Measurements from ENCODE around the gene SPATA32. TPM values are rescaled to one million over a fixed set of nuclear protein-coding genes. Genes with fewer than 3 reads are reported as not detected.
A peak's percentile ranks its signal among the peaks of the same experiment; 100 is the strongest.

SPATA32 gene
- total and polyA plus RNA-seq, 2 donors: 0.05 to 0.21 TPM

DNA sequence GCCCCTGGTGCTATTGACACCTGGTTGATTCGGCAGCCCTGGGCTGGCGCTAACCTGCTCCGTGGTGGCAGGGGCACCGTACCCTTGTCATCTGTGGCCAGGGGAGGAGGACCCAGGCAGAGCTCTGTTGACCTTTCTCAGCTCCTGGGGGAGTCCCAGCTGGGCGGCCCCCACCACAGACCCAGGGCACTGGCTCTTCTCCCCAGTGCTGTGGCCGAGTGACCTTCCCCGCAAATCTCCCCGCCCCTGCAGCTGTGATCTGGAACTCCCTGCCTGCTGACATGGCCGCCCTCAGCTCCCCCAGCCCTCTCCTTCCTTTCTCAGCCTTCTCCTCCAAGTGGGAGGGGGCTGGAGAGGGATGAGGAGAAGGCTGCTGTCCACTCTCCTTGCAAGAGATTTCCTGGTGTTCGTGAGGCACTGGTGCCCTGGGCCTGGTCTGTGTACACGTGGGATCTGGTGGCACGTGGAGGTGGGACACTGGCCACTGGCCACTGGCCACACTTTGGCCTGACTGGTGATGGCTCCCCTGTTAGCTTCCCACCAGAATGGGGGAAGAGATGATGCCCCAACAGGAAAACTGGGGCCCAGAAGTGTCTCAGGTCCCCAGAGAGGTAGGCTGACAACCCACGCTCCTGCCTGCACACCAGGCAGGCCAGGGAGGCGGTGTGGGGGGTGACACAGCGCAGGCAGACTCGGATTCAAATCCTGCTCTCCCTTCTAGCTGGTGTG, 32.0 kb downstream of the SPATA32 start:
- Histone ChIP-seq H3K9me3 (ENCODE audit: control insufficient read depth in 2 of 2, insufficient read depth in 1 of 2, low read length in 1 of 2) (no peaks in the 10 kb centered on the region), H3K27ac (ENCODE audit: low read depth in 1 of 2, low read length in 1 of 2) (peak overlapping the region; percentile 78 to 97), H3K4me1 (ENCODE audit: control insufficient read depth in 2 of 2, insufficient read depth in 2 of 2, low read length in 2 of 2) (peaks cover 50 to 86% of the 10 kb centered on the region in 2 donors), H3K4me3 (ENCODE audit: low read length in 2 of 2) (no peak overlapping the region), H3K27me3 (ENCODE audit: control insufficient read depth in 2 of 2, insufficient read depth in 1 of 2, low read length in 1 of 2) (no peaks in the 10 kb centered on the region), H3K36me3 (ENCODE audit: control insufficient read depth in 2 of 2, insufficient read depth in 2 of 2, low read length in 1 of 2) (peaks cover 21 to 30% of the 10 kb centered on the region in 2 donors)
- 82% methylated on average over 16 of the region's 16 CpGs for WGBS
- DNase-seq (ENCODE audit: low read depth in 6 of 9, low spot score in 9 of 9): no peak

DNA sequence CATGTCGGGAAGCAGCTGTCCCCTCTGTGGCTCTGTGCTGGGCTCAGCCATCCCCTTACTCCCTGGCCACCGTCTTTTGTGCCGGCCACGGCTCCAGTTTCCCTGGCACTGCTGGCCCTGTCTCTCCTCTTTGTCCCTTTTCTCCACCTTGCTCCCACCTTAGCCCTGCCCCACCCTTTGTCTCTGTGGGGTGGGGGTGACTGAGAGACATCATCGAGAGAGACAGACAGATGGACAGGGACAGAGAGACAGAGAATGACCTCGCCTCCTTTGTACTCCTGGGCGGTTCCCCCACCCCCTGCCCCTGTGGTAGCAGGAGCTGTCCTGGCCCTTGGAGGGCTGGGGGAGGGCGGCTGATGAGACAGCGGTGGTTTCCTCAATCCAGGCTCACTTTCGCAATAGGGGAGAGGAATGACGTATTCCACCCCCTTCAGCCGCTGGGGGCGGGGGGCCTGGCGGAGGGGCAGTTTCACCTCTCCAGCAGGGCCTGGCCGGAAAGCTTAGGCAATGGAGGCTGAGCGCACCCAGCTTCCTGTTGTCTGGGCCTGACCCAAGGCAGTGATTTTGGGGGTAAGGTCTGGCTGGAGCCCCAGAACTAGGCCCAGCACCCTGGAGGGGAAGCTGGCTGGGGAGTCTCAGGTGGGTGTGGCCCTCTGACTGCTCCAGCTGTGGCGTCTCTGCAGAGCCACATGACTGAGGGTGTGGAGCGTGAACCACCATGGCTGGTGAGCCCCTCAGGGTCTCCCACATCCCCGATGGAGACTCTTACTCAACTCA, 32.9 kb downstream of the SPATA32 start:
- Histone ChIP-seq H3K27ac (ENCODE audit: low read depth in 1 of 2, low read length in 1 of 2) (peak overlapping the region; percentile 97 to 99), H3K27me3 (ENCODE audit: control insufficient read depth in 2 of 2, insufficient read depth in 1 of 2, low read length in 1 of 2) (no peaks in the 10 kb centered on the region), H3K4me1 (ENCODE audit: control insufficient read depth in 2 of 2, insufficient read depth in 2 of 2, low read length in 2 of 2) (peaks cover 57 to 89% of the 10 kb centered on the region in 2 donors), H3K9me3 (ENCODE audit: control insufficient read depth in 2 of 2, insufficient read depth in 1 of 2, low read length in 1 of 2) (no peaks in the 10 kb centered on the region), H3K36me3 (ENCODE audit: control insufficient read depth in 2 of 2, insufficient read depth in 2 of 2, low read length in 1 of 2) (peaks cover 19 to 27% of the 10 kb centered on the region in 2 donors), H3K4me3 (ENCODE audit: low read length in 2 of 2) (peak overlapping the region in 1 of 2 donors; percentile 12)
- 28% methylated on average over 19 of the region's 19 CpGs for WGBS
- DNase-seq (ENCODE audit: low read depth in 6 of 9, low spot score in 9 of 9): peak in 2 of 9 donors; percentile 64 to 80

DNA sequence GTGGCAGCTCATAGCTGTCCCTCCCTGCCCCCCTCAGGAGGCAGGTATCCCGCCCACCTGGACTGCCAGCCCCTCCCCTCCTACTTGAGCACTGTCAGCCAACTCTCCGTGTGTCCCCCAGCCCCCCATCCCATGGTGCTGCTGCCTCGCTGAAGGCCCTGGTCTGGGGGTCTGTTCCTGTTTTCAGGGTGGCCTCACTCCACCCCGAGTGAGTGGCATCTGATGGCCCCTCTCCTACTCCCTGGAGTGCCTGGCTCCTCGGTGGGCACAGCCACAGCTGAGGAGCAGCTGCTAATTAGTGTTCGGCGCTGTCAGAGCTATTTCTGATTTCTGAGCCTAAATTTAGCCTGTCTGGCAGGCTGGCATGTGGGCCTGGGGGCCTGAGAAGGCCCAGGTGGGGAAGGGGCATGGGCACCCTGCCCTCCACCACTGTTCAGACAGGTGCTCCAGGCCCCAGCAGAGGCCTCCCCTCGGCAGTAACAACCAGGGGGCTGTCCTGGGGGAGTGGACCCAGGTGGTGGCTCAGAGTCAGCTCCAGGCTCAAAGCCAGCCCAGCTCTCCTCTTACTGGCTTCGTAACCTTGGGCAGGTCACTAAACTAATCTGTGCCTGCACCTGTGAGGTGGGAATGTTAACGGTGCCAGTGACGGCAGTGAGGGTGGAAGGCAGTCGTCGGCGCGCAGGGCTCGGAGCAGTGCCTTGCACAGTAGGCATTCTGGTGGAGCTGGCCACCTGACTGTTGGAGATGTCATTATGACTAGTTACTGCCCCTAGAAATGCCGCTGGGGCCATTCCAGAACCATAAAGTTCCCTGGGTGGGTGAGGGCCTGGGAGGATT, 33.8 kb downstream of the SPATA32 start:
- peaks cover 65 to 92% of the 10 kb centered on the region in 2 donors for H3K4me1 ChIP-seq (ENCODE audit: control insufficient read depth in 2 of 2, insufficient read depth in 2 of 2, low read length in 2 of 2)

DNA sequence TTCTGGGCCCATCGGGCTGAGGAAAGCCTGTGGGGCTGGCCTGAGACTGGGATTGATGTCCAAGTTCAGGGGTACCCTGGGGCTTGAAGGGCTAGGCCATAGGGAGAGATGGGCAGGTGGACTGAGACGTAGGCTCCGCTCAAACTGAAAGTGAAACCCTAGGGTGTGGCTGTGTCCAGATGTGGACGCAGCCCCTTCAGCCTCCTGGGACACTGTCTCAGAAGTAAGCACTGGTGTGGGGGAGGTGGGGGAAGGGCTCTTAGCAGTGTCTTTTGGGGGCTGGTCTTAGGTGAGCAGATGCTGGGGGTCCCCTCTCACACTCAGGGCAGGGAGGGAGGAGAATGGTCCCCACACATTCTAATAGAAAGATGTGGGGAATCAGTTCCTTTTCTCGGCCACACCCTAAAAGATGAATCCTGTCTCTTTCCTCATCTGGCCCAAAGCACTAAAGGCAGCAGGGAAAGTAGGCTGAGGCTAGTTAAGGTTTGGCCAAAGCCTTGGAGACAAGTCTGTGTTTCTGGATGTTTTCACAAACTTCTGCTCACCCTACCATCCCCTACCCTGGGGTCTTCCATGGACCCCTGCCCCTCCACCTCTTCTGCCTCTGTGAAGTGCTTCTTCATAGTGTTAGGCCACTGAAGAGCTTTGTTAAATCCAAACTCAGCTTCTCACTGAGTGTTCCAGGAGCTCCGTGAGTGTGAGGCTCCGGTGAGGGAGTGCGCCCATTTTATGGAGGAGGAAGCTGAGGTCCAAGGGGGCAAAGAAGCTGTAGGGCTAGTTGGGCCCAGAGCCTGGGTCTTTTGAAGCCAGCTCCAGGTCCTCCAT, 34.6 kb downstream of the SPATA32 start:
- H3K4me1 ChIP-seq (ENCODE audit: control insufficient read depth in 2 of 2, insufficient read depth in 2 of 2, low read length in 2 of 2): peaks cover 66 to 93% of the 10 kb centered on the region in 2 donors
- DNase-seq (ENCODE audit: low read depth in 6 of 9, low spot score in 9 of 9): peak in 2 of 9 donors; percentile 32 to 51
- H3K27me3 ChIP-seq (ENCODE audit: control insufficient read depth in 2 of 2, insufficient read depth in 1 of 2, low read length in 1 of 2): no peaks in the 10 kb centered on the region
- 58% methylated on average over 8 of the region's 8 CpGs for WGBS
- peak overlapping the region; percentile 97 to 99 for H3K27ac ChIP-seq (ENCODE audit: low read depth in 1 of 2, low read length in 1 of 2)
- peaks cover 0 to 2% of the 10 kb centered on the region in 2 donors for H3K9me3 ChIP-seq (ENCODE audit: control insufficient read depth in 2 of 2, insufficient read depth in 1 of 2, low read length in 1 of 2)
- peak overlapping the region; percentile 97 to 100 for H3K4me3 ChIP-seq (ENCODE audit: low read length in 2 of 2)
- H3K36me3 ChIP-seq (ENCODE audit: control insufficient read depth in 2 of 2, insufficient read depth in 2 of 2, low read length in 1 of 2): peaks cover 3 to 16% of the 10 kb centered on the region in 2 donors

More for the DNA sequence above, 33.8 kb downstream of the SPATA32 start:
- Histone ChIP-seq H3K27ac (ENCODE audit: low read depth in 1 of 2, low read length in 1 of 2) (peak overlapping the region; percentile 97 to 99), H3K27me3 (ENCODE audit: control insufficient read depth in 2 of 2, insufficient read depth in 1 of 2, low read length in 1 of 2) (no peaks in the 10 kb centered on the region), H3K4me3 (ENCODE audit: low read length in 2 of 2) (peak overlapping the region; percentile 6 to 12), H3K9me3 (ENCODE audit: control insufficient read depth in 2 of 2, insufficient read depth in 1 of 2, low read length in 1 of 2) (no peaks in the 10 kb centered on the region), H3K36me3 (ENCODE audit: control insufficient read depth in 2 of 2, insufficient read depth in 2 of 2, low read length in 1 of 2) (peaks cover 11 to 24% of the 10 kb centered on the region in 2 donors)
- 47% methylated on average over 17 of the region's 17 CpGs for WGBS
- DNase-seq (ENCODE audit: low read depth in 6 of 9, low spot score in 9 of 9): peak in 1 of 9 donors; percentile 35

DNA sequence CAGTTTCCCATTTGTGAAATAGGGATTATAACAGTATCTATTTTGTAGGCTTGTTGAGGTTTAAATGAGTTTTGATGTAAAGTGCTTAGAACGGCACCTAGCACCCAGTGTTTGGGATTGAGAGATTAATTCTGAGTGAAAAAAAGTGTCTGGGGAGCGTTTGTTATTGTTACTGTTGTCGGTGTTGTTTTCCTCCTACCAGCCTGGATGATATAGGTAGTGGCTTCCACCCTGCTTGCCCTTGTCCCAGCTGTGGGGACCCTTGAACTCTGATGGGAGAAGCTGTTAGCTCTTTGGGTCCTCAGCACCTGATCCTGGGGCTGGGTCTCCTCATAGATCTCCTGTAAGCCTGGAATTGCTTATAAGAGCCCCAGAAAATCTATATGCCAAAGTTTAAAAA, 35.3 kb downstream of the SPATA32 start:
- peaks cover 0 to 10% of the 10 kb centered on the region in 2 donors for H3K36me3 ChIP-seq (ENCODE audit: control insufficient read depth in 2 of 2, insufficient read depth in 2 of 2, low read length in 1 of 2)
- peaks cover 0 to 2% of the 10 kb centered on the region in 2 donors for H3K9me3 ChIP-seq (ENCODE audit: control insufficient read depth in 2 of 2, insufficient read depth in 1 of 2, low read length in 1 of 2)
- peak overlapping the region; percentile 97 to 100 for H3K4me3 ChIP-seq (ENCODE audit: low read length in 2 of 2)
- no peak for DNase-seq (ENCODE audit: low read depth in 6 of 9, low spot score in 9 of 9)
- H3K4me1 ChIP-seq (ENCODE audit: control insufficient read depth in 2 of 2, insufficient read depth in 2 of 2, low read length in 2 of 2): peaks cover 66 to 90% of the 10 kb centered on the region in 2 donors
- 13% methylated on average over 3 of the region's 3 CpGs for WGBS
- H3K27me3 ChIP-seq (ENCODE audit: control insufficient read depth in 2 of 2, insufficient read depth in 1 of 2, low read length in 1 of 2): no peaks in the 10 kb centered on the region
- peak overlapping the region; percentile 97 to 99 for H3K27ac ChIP-seq (ENCODE audit: low read depth in 1 of 2, low read length in 1 of 2)

DNA sequence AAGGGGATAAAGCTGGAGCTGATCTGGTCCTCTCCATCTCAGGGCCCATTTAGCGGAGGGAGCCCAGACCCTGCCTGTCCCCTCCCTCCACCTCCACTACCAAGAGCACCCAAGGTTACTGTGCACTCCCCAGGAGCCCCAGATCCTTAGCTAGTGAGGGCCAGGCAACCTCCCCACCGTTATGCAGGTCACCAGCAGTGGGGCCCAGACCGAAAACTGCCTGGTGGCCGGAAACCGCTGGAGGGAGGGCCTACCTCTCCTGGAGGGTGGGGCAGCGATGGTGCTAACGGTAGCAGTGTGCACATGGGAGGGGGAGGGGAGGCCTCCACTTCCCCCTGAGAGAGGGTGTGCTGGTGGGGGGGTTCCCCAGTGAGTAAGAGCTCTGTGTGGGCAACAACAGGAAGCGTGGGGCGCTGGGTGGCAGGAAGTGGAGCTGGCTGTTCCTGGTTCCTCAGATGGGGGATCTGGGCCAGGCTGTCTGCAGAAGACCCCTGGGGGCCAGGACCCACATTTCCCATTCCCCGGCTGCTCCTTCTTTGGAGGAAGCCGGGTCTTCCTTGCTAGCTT, 35.8 kb downstream of the SPATA32 start:
- peak in 8 of 9 donors; percentile 89 to 99 (median 96) for DNase-seq (ENCODE audit: low read depth in 6 of 9, low spot score in 9 of 9)
- peak overlapping the region; percentile 97 to 100 for H3K4me3 ChIP-seq (ENCODE audit: low read length in 2 of 2)

DNA sequence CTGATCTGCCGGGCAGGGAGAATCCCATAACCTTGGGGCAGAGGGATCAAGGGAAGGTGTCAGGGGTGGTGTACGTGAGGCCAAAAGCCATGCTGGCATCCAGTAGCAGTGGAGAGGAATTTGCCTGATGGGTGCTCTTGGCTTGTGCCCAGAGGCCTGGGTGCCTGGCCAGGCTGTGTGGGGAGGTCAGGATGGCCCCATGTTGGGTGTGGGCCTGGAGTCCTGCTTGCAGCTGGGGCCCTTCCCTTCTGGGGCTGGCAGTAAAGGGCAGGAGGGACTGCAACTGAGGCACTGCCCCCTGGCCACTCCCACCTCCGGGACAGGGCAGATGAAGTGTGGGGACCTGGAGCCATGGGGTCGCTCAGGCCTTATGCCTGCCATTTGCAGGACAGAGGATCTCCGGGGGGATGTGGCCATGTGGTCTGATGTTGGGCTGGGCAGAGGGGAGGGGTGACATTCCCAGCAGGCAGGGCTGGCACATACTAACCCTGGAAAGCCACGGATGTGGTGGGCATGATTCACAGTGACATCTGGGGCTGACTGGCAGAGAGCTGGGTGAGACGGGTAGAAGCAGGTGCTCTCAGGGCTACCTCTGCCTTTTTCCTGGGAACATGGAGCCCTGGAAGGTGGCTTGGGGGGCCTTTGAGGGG, 36.7 kb downstream of the SPATA32 start:
- DNase-seq (ENCODE audit: low read depth in 6 of 9, low spot score in 9 of 9): peak in 2 of 9 donors; percentile 48 to 73
- H3K27ac ChIP-seq (ENCODE audit: low read depth in 1 of 2, low read length in 1 of 2): peak overlapping the region; percentile 97 to 99
- 17% methylated on average over 7 of the region's 7 CpGs for WGBS
- H3K27me3 ChIP-seq (ENCODE audit: control insufficient read depth in 2 of 2, insufficient read depth in 1 of 2, low read length in 1 of 2): peaks cover 0 to 3% of the 10 kb centered on the region in 2 donors
- peaks cover 70 to 87% of the 10 kb centered on the region in 2 donors for H3K4me1 ChIP-seq (ENCODE audit: control insufficient read depth in 2 of 2, insufficient read depth in 2 of 2, low read length in 2 of 2)
- peak overlapping the region; percentile 97 to 100 for H3K4me3 ChIP-seq (ENCODE audit: low read length in 2 of 2)
- no peaks in the 10 kb centered on the region for H3K36me3 ChIP-seq (ENCODE audit: control insufficient read depth in 2 of 2, insufficient read depth in 2 of 2, low read length in 1 of 2)
- H3K9me3 ChIP-seq (ENCODE audit: control insufficient read depth in 2 of 2, insufficient read depth in 1 of 2, low read length in 1 of 2): peaks cover 0 to 2% of the 10 kb centered on the region in 2 donors

More for the DNA sequence above, 35.8 kb downstream of the SPATA32 start:
- 5% methylated on average over 11 of the region's 11 CpGs for WGBS
- Histone ChIP-seq H3K4me1 (ENCODE audit: control insufficient read depth in 2 of 2, insufficient read depth in 2 of 2, low read length in 2 of 2) (peaks cover 66 to 87% of the 10 kb centered on the region in 2 donors), H3K27ac (ENCODE audit: low read depth in 1 of 2, low read length in 1 of 2) (peak overlapping the region; percentile 97 to 99), H3K9me3 (ENCODE audit: control insufficient read depth in 2 of 2, insufficient read depth in 1 of 2, low read length in 1 of 2) (peaks cover 0 to 2% of the 10 kb centered on the region in 2 donors), H3K36me3 (ENCODE audit: control insufficient read depth in 2 of 2, insufficient read depth in 2 of 2, low read length in 1 of 2) (peaks cover 0 to 6% of the 10 kb centered on the region in 2 donors), H3K27me3 (ENCODE audit: control insufficient read depth in 2 of 2, insufficient read depth in 1 of 2, low read length in 1 of 2) (peaks cover 0 to 2% of the 10 kb centered on the region in 2 donors)

All from thymus (tissue), 11 donors.